Activated gamma-delta T cell treated with anti-CD3 and anti-CD28 coated beads, Interleukin-2, amount 50 U/mL, for 16 hours (primary cell): ENCODE data around the gene YWHAG.
"Not testable (repeated sequence)": the region's sequence is repeated elsewhere in the genome, so short reads cannot be mapped to it uniquely, and the experiment has no call there.

ENCODE experiments used
- DNase-seq: peaks from one replicate; pipeline ENCODE4 v3.0.0-alpha.2; 2020; ENCODE audit warnings: low read depth

Gene YWHAG

DNA sequence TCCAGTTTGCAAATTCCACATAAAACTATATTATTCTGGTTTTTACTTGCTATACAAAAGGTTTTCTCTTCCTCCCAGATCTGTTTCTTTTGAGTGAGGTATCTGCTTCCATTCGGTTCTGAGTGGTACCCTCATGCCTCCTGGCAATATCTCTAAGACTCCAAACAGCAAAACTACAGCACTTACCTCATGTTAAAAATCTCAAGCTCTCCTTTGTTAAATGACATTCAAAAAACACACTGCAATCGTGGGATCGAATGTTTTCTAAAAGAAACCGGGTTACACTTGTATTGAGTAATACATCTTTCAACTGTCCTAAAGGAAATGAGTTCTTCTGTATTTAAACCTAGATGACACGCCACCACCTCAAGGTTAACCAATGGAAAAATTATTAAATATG, 11.1 kb downstream of the YWHAG start:
- no peak for DNase-seq

DNA sequence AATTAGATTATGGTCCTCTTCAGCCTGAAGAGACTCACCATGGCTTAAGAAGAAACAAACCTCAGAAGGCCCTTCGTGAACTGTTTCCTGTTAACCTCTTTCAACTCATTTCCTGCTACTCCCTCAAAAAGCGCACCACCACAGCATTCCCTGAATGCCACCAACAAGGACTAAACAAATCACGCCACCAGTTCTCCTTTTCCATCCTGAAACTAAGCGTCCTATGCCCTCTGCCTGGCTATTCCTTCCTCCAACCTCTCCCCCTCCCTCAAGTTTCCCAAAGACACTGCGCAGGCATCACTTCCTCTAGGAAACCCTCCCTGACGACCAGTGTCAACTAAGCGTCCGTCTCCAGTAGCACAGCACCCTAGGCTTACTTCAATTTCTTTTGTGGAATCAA, 12.0 kb downstream of the YWHAG start:
- DNase-seq: no peak

DNA sequence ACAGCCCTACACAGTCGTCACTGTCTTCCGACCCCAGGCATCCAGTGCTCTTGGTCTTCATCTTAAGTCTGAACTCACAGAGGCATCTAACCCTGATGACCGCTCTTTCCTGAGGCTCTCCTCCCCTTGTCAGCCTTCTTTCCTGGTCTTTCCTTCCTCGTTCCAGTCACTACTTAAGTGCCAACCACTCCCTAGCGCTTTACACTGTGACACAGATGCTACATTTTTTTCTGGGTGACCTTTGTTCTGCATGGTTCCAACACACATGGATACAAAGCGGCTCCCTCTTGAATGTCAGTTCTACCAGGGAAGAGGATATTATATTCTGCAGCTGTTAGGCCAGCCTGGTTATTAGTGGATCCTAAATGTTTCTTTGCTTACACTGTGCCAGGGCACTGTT, 12.7 kb downstream of the YWHAG start:
- no peak for DNase-seq

DNA sequence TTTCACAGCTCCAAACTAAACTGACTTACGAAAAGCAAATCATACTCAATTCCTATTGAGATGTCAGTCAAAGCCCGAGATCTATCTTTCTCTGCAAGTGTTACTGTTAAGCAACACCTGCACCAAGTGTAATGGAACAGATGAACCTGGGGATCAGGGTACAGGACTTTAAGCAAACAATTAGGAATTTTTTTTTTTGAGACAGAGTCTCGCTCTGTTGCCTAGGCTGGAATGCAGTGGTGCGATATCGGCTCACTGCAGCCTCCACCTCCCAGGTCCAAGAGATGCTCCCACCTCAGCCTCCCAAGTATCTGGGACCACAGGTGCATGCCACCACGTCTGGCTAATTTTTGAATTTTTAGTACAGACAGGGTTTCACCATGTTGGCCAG, 14.9 kb downstream of the YWHAG start:
- no peak for DNase-seq

DNA sequence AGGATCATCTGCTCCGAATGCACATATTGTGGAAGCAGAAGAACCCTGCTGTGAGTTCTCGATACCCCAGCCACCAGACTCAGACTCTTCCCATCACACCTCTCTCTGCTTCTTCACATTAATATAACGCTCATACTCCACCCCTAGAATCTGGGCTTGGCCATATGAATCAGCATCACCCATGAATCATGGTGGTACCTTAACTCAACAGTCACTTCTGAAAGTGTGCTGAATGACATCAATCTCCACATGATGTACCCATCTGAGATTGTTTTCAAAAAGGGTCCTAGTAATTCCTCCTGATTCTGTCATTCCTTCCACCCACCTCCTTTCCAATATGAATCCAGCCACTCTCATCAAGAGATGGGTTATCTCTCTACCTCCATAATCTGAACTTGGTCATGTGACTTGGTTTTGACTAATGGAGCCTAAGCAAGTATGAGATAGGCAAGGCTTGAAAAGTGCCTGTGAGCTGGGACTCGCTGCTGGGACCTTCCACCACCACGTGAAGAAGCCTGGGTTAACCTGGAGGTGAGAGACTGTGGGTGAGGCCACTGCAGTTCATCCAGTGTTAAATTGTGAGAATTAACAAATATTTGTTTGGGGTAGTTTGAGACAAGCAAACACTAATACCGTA, 15.4 kb downstream of the YWHAG start:
- no peak for DNase-seq

DNA sequence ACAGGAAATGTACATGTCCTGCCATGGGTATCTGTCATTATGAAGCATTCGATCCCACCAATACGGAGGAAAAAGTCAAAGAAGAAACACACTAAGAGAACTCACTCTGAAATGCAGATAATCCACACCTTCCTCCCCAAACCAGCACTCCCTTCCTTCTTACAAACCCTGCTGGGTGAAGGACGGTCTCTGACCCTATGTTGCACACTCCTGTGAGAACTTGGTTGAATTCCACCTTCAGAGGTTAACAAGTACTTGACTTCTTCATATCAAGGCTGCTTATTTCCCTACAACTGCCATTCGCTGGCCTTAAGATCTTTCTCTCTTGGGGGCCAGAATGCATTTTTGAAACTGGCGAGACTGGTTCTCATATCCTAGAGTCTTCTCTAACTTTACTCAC, 16.6 kb downstream of the YWHAG start:
- DNase-seq: no peak

DNA sequence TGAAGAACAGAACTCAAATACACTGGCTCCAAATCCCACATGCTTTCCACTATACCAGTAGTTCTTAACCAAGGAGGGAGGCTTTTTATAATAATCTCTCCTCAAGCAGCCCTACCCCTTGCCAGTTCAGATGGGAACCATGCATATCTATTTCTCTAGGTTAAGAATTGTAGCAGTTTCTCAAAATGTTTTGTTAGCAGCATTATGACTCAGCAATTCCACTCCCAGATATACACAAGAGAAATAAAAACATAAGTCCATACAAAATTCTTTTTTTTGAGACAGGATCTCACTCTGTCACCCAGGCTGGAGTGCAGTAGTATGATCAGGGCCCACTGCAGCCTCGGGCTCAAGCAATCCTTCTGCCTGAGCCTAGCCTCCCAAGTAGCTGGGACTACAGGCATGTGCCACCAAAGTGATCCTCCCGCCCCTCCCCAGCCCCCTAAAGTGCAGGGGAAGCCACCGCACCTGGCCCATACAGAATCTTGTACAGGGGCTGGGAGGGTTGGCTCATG, 18.1 kb downstream of the YWHAG start:
- DNase-seq: no peak

DNA sequence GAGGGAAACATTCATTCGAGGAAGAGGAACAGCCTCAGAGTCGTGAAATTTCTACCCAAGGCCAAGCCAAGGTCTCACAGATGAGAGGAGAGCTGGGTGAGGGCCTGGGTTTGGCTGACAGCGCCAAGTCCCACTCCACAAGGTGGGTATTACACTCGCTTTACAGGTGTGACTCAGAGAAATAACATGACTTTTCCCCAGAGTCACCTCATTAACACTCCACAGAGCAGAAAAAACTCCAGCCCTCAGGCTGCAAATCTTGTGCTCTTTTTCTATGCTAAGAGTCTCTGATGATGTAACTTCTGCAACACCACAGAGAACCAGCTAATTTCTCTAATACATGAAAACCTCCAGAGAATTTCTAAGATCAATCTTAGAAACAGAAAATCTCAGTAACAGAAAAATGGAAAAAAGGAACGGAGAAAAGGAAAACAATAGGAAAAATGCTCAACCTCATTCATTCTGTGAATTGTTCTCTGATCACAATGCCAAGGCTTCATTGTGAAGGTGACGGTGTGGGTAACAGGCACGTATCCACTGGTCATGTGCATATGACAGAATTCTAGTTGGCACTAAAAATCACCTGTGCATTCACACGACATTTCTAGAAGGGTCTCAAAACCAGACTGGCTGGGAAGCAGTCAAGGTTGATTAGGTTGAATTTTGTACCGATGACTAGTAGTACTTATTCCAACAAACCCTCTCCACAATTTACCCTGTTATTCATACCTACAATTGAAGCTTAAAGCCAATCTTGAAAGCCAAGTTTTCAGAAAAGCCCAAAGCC, 20.3 kb downstream of the YWHAG start:
- DNase-seq: no peak

DNA sequence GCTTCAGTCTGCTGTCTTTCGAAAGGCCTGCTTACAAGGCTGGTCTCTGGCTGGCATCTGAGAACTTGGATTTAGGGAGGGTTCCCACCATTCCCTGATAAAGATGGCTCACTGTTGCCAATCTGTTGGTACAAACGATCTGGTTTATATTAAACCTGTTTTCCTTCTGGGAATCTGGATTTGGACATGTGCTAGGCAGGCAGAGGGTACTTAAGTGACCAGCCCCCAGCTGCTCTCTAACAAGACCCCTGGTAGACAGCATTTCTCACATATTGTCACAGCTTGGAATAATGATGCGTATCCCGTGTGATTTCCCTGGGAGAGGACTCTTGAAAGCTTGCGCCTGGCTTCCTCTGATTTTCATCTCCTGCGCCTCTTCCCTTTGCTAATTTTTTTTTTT, 21.6 kb downstream of the YWHAG start:
- no peak for DNase-seq

DNA sequence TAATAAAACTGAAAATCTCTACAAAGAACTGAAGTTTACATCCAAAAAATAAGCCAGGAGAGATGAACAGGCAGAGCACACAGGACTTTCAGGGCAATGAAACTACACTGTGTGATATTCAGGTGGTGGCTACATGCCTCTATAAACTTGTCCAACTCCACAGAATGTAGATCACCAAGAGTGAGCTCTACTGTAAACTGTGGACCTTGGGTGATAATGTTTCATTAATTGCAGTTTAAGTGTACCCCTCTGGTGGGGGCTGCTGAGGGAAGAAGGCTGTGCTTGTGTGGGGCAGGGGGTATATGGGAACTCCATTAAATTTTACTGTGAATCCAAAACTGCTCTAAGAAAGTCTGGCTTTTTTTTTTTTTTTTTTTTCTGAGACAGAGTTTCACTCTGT, 22.7 kb downstream of the YWHAG start:
- no peak for DNase-seq

DNA sequence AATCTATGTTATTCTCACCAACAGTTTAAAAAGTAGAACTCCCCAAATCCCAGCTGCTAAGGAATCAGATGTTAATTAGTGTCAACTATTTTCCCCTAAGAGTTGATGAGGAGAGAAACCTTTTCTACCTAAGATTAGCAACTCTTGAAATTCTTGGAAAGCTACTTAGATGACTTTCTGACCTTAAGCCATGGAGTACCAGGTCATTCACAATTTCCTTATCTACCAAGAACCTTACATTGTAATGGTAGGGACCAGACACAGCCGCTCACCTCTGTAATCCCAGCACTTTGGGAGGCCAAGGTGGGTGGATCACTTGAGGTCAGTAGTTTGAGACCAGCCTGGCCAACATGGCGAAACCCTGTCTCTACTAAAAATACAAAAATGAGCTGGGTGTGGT, 23.4 kb downstream of the YWHAG start:
- not testable (repeated sequence) for DNase-seq

DNA sequence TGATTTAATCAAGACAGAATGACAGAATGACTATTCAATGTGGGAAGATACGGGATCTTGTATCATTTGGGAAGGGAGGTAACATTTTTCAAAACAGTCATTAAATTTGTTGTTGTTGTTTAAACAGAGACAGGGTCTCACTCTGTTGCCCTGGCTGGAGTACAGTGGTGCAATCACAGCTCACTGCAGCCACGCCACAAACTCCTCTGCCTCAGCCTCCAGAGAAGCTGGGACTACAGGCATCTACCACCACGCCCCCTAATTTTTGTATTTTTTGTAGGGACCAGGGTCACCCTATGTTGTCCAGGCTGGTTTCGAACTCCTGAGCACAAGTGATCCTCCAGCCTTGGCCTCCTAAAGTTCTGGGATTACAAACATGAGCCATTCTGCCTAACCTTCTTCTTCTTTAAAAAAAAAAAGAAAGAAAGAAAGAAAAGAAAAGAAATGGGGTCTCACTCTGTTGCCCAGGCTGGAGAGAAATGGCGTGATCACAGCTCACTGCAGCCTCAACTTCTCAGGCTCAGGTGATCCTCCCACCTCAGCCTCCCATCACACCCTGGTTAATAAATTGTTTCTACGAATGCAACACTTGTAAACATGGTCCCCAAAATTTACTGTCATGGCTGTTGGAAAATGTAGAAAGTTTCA, 24.3 kb downstream of the YWHAG start:
- DNase-seq: no peak

DNA sequence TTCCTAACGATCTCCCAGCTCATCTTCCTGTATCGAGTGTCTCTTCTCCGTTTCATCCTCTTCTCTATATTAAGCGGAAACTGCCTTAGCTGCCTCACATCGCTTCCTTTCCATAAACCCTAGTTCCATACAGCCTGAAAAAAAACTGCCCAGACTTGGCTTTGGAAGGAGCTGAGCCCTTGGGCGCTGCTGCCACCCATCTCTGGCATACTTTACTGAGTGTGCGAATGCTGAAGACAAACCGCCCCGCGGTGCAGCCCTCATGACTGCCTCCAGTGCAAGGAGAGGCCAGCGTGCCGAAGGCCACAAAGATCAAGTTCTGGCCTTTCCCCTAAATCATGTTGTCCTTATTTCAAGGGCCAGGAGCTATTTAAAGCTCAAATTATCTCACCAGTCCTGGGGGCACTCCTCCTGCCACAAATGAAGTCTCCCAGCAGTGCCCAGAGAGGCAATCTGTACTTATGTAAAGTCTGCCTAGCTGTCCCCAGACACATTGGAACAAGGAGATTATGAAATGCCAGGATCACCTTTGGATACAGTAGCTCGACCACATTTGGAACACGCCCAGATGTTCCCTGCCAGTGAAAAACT, 25.2 kb downstream of the YWHAG start:
- DNase-seq: no peak

DNA sequence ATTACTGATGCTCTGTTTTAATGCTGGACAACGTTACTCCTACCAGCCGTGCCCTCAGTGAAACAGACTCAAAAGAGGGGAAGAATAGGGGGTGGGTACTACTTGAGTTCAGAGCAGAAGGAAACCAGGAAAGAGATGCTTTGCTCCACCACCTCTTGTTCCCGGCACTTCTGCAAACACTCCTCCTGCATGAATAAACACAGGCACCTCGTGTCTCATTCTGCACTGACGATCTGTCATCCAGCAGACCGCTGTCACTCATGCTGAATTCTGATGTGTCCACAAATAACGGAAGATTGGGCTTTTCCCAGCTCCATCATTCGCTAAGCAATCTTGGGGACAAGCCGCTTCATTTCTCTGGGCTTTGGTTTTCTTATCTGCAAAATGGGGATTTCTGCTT, 26.7 kb downstream of the YWHAG start:
- DNase-seq: no peak

DNA sequence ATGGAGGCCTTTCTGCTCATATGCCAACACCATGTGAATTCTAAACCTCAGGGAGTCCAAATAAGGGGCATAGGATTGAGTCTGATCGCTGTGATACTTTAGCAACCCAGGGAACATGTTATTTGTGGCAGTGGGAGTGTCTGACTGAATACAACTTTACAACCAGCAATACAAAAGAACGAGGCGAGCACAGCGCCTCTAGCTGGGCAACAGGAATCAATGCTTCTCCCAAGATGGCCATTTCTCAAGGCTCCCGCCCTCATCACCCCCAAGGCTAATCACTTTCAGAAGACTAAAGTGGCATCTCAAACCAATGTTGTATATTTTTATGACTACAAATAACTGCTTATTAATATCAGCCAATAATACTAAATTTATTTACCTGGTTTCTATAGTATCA, 28.1 kb downstream of the YWHAG start:
- DNase-seq: no peak

DNA sequence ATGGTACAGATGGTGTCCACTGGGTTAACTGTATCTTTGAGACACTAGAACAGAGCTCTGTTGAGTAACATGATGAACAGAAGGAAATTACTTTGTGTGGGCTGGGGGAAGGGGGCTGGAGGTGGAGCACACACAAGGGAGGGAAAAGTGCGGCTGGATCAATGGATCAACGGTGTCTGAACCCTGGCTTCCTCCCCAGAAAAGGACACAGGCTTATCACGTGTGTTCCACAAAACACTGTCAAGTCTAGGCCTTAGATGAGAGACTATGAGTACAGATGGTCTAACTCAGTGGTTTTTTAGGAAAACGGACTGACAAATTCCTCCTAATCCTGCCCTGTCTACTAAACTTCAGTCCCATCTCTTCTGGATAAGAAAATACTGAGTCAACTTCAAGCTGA, 28.5 kb downstream of the YWHAG start:
- no peak for DNase-seq

DNA sequence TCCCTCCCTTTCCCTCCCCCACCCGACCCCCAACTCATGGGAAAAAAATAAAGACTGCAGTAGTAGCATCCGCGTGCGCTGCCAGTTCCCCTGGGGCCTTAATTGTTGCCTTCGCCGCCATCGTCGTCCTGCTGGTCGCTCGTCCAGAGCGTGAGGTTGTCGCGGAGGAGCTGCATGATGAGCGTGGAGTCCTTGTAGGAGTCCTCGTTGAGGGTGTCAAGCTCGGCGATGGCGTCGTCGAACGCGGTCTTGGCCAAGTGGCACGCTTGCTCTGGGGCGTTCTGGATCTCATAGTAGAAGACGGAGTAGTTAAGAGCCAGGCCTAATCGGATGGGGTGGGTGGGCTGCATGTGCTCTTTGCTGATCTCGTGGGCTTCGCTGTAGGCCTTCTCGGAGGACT, 29.3 kb downstream of the YWHAG start:
- DNase-seq: no peak

DNA sequence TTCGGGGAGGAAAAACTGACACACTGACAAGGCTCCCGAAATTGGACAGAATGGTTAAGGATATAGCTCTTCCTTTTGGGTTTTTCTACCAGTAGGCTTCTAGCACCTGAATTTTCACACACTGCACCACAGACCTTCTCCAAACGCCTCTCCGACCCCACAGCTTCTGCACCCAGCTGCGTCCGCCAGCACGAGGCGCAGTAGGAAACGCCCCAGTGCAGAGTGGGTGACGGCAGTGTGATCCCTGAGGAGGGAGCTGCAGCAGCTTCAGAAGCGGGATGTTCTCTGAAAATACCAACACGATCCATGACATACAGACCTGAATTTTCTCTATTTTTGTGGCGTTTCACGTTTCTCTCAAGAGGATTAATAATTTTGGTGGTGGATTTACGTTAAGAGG, 30.4 kb downstream of the YWHAG start:
- no peak for DNase-seq

DNA sequence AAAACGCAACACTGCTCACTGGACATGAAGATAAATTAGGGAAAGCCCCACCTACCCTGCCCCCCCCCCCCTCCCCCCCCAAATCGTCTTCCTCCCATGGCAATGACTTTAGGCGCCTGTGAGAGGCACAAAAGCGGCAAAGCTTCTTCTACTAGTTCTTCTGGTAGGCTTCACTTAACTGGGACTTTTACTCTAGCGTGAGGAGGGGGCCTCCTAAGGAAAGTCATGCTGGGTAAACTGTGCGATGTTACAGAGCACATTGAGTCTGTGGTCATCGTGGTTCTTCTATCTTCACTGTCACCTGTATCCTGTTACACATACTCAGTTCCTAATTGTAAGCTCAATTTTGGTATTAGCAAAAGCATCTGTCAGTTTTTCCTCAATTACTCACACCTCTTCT, 31.2 kb downstream of the YWHAG start:
- DNase-seq: no peak

DNA sequence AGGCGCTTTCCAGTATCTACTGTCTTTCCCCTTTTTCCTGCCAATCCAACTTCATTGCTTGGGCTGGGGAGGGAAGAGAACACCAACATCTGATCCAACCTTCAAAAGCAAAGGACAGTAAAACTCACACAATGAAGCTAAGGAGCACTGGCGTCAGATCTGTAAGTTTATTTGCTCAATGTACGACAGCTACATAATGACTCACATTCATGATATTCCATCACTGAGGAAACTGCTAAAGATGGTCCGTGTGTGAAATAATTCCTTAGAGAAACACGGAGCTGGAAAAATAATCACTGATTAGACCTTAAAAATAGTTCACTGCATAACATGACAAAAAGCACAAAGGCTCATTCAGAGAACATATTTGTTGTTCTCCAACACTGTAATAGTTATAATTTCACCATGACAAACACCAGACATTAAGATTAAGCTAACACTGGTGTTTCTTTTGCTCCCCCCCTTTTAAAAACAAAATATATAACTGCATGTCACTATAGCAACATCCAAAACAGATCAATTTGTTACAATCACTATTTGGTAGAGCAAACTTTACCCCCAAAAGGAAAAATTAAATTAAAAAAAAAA, 32.1 kb downstream of the YWHAG start:
- DNase-seq: no peak

DNA sequence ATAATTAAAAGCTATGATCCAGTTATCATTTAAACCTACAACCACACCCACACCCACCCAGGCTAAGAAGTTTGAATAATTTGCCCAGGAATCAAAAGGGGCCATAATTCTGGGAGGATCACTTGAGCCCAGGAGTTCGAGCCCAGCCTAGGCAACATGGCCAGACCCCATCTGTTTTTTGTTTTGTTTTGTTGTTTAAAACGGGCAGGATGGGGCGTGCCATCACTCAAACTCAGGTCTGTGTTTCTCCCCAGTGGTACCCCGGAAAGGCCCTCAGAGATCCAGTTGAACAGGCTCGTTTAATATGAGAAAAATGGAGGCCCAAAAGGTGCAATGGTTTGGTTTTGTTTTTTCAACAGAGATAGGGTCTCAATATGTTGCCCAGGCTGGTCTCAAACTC, 33.0 kb downstream of the YWHAG start:
- DNase-seq: no peak

DNA sequence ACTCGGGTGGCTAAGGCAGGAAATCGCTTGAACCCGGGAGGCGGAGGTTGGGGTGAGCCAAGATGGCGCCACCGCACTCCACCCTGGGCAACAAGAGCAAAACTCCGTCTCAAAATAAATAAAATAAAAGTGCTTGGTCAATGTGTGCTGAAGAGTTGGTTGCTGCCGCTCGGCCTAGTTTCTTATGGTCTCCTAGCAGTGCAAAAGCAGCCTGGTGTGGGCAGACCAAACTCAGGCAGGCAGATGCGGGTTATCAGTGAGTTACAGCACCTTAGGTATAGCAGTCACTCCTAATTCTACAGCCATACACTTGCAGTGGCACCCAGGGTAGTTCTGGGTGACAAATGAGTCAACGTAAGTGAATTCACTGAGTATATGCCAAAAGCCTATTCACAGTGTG, 33.7 kb downstream of the YWHAG start:
- DNase-seq: no peak
